Fibroblast of skin of left quadriceps (primary cell): ENCODE results near the gene ANO2.

Source experiments
- DNase-seq, 2 experiments: peaks; one replicate each; pipeline ENCODE4 v3.0.0-alpha.2; 2013; ENCODE audit warnings: low read depth in 2 of 2

ANO2 gene

GRCh38 chr12:5623411-5623810, 321.6 kb downstream of the ANO2 start:
- DNase-seq = no peak

GRCh38 chr12:5622280-5622679, 322.8 kb downstream of the ANO2 start:
- DNase-seq = no peak

DNA sequence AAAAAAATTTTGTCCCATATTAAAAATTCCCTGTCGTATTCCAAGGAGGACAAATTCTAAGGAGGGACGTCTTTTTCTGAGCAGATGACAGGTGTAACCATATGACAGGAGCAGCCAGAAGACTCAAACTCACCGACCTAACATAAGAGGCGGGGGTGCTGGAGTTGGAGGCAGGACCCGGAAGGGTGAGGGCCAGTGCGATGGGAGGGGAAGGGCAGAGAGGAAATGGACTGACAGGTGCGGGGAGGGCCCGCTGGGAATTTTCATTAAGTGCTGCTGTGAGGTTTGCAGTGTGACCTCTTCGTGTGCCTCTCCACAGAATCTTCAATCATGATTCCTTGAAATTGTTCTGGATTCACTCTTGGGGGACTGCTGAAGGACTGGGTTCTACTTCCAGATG, 323.7 kb downstream of the ANO2 start:
- DNase-seq = no peak

DNA sequence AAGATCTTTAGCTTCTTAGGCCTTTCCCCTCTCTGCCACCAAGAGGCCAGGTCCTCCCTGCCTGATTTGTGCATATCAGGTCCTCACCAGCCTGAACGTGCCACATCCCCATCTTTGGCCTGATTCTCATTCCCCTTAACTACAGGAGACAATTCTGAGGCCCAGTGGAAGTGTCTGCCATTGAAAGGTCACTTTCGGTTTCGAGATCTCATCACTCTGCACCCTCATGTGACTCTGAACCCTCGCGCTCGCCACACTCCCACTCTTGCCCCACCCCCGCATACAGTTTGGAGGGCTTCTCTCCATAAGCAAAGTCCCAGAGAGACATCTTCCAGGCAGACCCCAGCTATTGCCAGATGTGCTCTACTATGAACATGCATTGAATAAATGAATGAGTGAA, 324.2 kb downstream of the ANO2 start:
- DNase-seq = no peak

DNA sequence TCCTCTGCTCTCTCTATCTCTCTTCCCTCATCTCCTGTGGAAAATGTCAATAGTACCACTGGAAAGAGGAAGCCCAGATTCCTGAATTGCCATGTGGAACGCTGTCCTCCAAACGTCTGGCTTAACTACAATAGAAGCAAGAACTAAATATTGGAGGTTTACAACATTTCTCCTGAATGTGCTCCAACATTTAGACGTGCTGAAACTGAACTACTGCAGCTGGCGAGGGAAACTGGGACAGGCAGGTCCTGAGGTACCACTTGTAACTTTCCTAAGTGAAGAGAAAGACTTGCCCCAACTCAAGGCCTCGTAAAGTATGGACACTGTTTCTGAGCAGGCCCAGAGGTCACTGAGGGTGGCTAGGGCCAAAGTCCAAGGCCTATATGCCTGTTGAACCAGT, 325.4 kb downstream of the ANO2 start:
- DNase-seq = no peak

DNA sequence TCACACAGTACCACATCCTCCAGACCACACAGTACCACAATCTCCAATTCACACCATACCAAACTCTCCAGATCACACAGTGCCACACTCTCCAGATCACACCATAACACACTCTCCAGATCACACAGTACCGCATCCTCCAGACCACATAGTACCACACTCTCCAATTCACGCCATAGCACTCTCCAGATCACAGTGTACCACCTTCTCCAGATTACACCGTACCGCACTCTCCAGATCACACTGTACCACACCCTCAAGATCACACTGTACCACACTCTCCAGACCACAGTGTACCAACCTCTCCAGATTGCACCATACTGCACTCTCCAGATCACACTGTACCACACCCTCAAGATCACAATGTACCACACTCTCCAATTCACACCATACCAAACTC, 328.2 kb downstream of the ANO2 start:
- DNase-seq = no peak

- DNase-seq = no peak
These were observed 329.3 kb downstream of the ANO2 start for GRCh38 chr12:5615760-5616159.

DNA sequence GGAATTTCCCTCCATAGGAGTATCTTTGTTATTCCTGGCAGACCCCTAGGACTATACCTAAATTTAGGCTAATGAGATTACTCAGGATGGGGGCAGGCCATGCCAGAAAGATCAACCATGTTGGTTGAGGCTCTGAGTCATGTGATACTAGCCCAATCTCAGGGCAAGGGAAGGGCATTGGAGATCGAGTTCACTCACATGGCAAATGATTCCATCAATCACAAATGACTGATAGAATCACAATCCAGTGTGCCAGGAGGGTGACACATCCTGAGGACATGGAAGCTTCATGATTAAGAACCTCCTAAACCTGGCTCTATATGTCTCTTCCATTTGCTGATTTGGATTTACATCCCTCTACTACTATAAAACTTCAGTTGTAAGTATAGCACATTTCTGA, 330.8 kb downstream of the ANO2 start:
- peak in 1 of 2 experiments; percentile 21 for DNase-seq

- DNase-seq = no peak
These were observed 332.3 kb downstream of the ANO2 start for GRCh38 chr12:5612556-5613410.

- DNase-seq = no peak
These were observed 333.9 kb downstream of the ANO2 start for GRCh38 chr12:5611162-5611561.

DNA sequence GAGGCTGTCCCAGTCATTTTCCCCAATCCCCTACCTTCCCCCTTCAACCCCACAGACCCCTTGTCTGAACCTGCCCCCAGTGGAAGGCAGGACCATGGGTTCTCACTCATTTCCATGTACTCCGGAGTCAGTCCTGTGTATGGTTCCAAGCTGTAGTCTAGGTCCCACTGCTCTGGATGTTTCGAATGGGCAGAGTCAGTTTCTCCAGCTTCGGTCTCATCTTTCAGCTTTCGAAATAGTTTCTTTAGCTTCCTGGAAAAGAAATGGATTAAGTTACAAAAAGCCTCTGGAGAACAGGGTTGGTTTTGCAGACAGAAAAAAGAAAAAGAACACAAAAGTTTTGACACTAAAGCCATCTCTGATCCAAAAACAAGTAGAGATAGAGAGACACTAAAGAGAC, 345.7 kb downstream of the ANO2 start:
- DNase-seq = no peak

- no peak for DNase-seq
These were observed 351.1 kb downstream of the ANO2 start for GRCh38 chr12:5593998-5594397.

DNA sequence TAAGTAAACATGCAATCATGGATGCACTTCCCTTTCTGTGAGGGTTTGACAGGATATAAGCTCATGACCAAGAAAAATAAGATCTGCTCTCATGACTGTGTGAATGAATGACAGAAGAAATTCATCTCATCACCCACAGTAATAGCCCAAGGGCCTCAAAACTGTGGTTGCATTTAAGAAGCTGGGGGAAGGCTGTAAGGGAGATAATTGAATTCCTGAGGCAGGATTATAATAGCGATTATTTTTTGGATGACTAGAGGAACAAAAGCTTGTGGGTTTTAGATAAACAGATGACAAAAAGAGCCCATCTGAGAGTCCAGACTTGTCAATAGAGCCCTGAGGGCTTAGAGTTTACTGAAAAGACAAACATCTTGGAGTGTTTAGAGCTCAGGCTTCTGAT, 352.0 kb downstream of the ANO2 start:
- DNase-seq = no peak

GRCh38 chr12:5592310-5592709, 352.7 kb downstream of the ANO2 start:
- no peak for DNase-seq

- DNase-seq = no peak
These were observed 354.7 kb downstream of the ANO2 start for GRCh38 chr12:5590316-5590715.

DNA sequence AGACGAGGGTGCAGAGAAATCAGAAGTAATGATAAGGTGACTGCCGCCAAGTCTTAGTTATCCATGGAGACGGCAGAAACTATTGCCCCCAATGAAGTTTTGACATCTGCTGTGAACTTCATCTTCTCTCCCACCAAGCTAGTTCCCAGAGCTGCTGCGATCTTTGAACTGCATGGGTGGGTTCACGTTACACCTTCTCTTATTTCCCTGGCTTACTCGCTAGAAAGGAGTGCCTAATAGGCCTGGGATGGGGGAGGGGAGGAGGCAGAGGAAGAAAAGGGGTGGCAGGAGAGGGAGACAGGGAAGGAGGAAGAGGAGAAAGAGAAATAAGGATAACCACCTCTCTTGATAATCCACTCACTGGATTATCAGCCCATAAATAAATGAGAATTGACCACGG, 356.0 kb downstream of the ANO2 start:
- DNase-seq = no peak

DNA sequence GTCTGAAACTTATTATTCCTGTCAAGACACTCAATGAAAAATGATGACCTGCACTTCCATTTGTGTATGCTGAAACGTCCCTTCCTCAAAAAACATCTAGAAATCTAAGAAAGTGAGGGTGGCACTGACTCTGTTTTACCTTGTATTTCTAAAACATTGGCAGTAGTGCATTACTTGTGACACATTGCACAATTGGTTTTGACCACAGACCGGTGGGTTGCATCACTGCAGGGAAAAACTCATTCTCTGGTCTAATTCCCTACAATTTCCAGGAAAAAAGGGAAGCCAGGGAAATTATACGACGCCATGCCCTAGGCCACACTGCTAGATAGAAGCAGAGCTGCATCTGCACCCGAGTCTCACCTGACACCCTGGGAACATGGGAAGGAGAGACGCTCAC, 356.5 kb downstream of the ANO2 start:
- no peak for DNase-seq

GRCh38 chr12:5588176-5588575, 356.9 kb downstream of the ANO2 start:
- peak; percentile 44 to 46 for DNase-seq

GRCh38 chr12:5587711-5588121, 357.3 kb downstream of the ANO2 start:
- no peak for DNase-seq

DNA sequence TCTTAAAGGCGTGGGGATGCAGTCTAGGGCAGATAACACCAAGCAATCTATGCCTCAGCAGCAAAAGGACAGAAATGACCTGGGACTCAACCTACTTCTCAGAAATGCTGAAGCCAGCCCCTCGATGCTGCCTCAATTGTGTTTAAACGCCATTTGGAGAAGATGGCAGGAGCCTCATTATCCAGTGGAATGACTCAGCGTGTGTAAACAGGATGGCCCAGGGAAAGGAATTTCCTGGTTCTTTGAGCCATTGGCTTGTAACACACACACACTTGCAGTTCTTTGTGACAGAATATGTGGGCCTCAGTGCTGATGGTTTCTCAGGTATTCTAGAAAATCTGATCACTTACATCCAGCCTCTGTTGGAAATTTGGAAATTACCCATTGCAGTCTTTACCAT, 358.9 kb downstream of the ANO2 start:
- peak in 1 of 2 experiments; percentile 41 for DNase-seq

DNA sequence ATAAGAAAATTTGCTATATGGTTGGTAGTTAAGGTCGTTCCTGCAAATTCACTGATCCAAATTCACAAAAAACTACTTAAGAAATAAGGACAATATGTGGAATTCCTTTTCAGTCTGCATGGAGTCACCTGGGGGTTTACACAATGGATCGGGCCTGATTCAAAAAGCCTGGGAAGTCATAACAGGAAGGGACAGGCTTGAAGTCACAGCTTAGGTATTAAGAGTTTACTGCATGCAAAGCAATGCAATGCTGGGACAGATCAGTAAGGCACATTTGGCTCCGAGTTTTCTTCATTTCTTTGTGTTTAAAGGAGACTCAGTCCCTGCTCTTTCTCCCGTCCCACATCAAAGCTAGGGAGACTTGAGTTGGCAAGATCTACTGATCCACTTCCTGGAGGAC, 359.9 kb downstream of the ANO2 start:
- no peak for DNase-seq

- no peak for DNase-seq
These were observed 360.5 kb downstream of the ANO2 start for GRCh38 chr12:5584412-5585175.

DNA sequence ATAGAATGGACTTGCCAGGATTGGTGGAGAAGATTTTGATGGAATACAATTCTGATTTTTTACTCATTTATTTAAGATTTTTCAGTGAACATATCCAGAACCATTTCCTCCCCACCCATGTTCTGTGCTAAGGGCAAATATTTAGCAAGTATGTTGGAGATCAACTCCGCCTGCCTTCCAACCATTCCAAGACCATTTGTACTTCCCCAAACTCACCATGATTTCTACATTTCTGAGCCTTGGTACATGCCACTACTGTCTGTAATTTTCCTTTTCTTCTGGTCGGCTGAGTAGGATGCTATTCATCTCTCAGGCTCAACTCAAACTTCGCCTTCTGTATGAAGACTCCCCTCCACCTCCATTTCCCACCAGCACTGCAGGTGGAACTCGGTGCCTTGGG, 362.5 kb downstream of the ANO2 start:
- DNase-seq = no peak
